ENCODE data around the gene GABRP. TPM values are rescaled to one million over a fixed set of nuclear protein-coding genes. Genes with fewer than 3 reads are reported as not detected.
"Not testable (repeated sequence)": the region's sequence is repeated elsewhere in the genome, so short reads cannot be mapped to it uniquely, and the experiment has no call there.

GABRP gene
- total and polyA plus RNA-seq, 4 experiments from 2014 or later: not detected

DNA sequence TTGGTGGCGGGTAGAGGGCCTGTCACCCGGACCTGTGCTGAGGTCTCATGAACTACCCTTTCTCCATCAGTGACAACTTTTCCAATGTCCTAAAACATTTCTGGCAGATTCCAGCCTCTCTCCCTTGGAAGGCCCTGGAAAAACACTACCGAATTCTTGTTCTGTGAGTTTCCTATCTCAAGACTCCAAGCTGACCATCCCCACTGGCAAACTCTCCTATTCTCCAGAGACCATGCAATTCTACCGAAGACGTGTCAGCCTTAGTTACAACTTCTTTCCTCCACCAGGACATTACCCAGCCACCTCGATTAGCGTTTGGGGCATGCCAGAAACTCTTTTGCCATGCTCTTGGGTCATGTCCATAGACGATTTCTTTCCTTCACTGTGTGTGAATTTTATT, 26.8 kb upstream of the GABRP start:
- intact Hi-C loops (cut with micrococcal nuclease): no loop called here
- Histone ChIP-seq H3K27ac (ENCODE audit: low read depth, low read length) (no peak overlapping the region), H3K9me3 (ENCODE audit: control insufficient read depth in 1 of 2, low read length in 2 of 2) (no peaks in the 10 kb centered on the region), H3K4me1 (ENCODE audit: insufficient read depth, low read length) (no peaks in the 10 kb centered on the region), H3K27me3 (ENCODE audit: insufficient read depth, low read length) (no peaks in the 10 kb centered on the region), H3K36me3 (ENCODE audit: insufficient read depth, low read length) (no peaks in the 10 kb centered on the region), H3K4me3 (ENCODE audit: low read length in 2 of 2) (no peak overlapping the region)
- DNase-seq: no peak
- H3K9me3 Mint-ChIP-seq: peaks cover 0 to 4% (median 0%) of the 10 kb centered on the region in 8 donors
- H3K36me3 Mint-ChIP-seq: no peaks in the 10 kb centered on the region
- no peaks in the 10 kb centered on the region for H3K4me1 Mint-ChIP-seq
- no peak overlapping the region for H3K4me3 Mint-ChIP-seq
- ChIA-PET CTCF (ENCODE audit: partially characterized antibody) (no interaction called here), POLR2A (ENCODE audit: partially characterized antibody) (no interaction called here)
- no peak overlapping the region for H3K27ac Mint-ChIP-seq
- H3K27me3 Mint-ChIP-seq: peaks cover 2 to 6% of the 10 kb centered on the region in 2 donors

DNA sequence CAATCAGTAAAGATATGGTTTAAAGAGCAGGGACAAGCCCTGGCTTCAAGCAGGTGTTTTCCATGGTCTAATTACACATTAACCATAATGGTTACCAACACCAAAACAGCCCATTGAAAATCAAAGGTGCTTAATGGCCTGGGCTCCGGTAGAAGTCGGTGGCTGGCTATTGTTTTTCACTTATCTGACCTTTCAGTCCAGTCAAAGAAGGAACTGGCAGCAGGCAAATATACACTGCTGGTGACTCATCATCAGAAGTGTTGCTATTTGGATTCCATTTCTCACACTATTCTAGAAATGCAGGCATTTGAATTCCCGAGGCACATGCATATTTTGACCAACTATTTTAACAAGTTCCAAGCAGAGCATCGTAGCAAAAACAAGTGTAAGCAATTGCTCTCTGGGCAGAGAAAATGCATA, 26.3 kb upstream of the GABRP start:
- ChIA-PET POLR2A (ENCODE audit: partially characterized antibody) (no interaction called here), CTCF (ENCODE audit: partially characterized antibody) (no interaction called here)
- no peak overlapping the region for H3K27ac ChIP-seq (ENCODE audit: low read depth, low read length)
- H3K27me3 ChIP-seq (ENCODE audit: insufficient read depth, low read length): no peaks in the 10 kb centered on the region
- H3K4me3 Mint-ChIP-seq: no peak overlapping the region
- no peaks in the 10 kb centered on the region for H3K9me3 ChIP-seq (ENCODE audit: control insufficient read depth in 1 of 2, low read length in 2 of 2)
- no peaks in the 10 kb centered on the region for H3K36me3 Mint-ChIP-seq
- H3K9me3 Mint-ChIP-seq: peaks cover 0 to 4% (median 0%) of the 10 kb centered on the region in 8 donors
- no peaks in the 10 kb centered on the region for H3K36me3 ChIP-seq (ENCODE audit: insufficient read depth, low read length)
- H3K4me3 ChIP-seq (ENCODE audit: low read length in 2 of 2): no peak overlapping the region
- peaks cover 2 to 6% of the 10 kb centered on the region in 2 donors for H3K27me3 Mint-ChIP-seq
- no peak for DNase-seq
- intact Hi-C loops (cut with micrococcal nuclease): no loop called here
- no peak overlapping the region for H3K27ac Mint-ChIP-seq
- H3K4me1 Mint-ChIP-seq: no peaks in the 10 kb centered on the region
- no peaks in the 10 kb centered on the region for H3K4me1 ChIP-seq (ENCODE audit: insufficient read depth, low read length)

DNA sequence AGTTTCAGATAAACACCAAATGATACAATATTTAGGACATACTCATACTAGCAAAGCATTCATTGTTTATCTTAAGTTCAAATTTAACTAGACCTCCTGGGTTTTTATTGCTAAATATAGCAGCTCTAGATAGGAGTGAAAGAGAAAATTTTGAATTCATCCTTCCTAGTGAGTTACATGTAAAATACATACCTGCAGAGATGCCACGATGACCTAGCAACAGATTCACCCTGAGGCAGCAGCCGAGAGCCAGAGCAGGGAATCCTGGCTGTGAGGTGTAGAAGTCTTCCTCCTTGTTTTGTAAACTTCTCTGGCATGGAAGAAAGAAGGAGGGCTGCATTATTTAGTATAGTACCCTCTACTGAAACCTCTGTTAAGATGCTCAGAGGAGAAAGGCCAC, 25.9 kb upstream of the GABRP start:
- Mint-ChIP-seq H3K27ac (no peak overlapping the region), H3K4me3 (no peak overlapping the region), H3K9me3 (peaks cover 0 to 4% (median 0%) of the 10 kb centered on the region in 8 donors), H3K4me1 (no peaks in the 10 kb centered on the region), H3K27me3 (peaks cover under 1 to 6% of the 10 kb centered on the region in 2 donors), H3K36me3 (no peaks in the 10 kb centered on the region)
- Histone ChIP-seq H3K4me1 (ENCODE audit: insufficient read depth, low read length) (no peaks in the 10 kb centered on the region), H3K27ac (ENCODE audit: low read depth, low read length) (no peak overlapping the region), H3K9me3 (ENCODE audit: control insufficient read depth in 1 of 2, low read length in 2 of 2) (no peaks in the 10 kb centered on the region), H3K27me3 (ENCODE audit: insufficient read depth, low read length) (no peaks in the 10 kb centered on the region), H3K36me3 (ENCODE audit: insufficient read depth, low read length) (no peaks in the 10 kb centered on the region), H3K4me3 (ENCODE audit: low read length in 2 of 2) (no peak overlapping the region)
- ChIA-PET CTCF (ENCODE audit: partially characterized antibody) (no interaction called here), POLR2A (ENCODE audit: partially characterized antibody) (no interaction called here)
- DNase-seq: no peak
- intact Hi-C loops (cut with micrococcal nuclease): no loop called here

DNA sequence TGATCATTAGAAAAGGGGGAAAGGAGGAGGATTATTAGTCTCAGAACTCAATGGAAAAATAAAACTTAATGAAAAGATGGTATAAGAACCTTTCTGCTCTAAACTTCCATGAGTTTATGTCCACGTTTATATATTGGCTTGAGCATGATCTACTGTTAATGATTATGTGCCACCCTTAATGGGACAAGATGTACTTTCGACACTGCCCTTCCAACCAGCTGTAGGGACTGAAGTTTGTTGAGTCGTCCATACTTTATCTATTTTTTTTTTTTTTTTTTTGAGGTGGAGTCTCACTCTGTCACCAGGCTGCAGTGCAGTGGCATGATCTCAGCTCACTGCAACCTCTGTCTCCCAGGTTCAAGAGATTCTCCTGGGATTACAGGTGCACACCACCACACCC, 25.0 kb upstream of the GABRP start:
- Histone ChIP-seq H3K27ac (ENCODE audit: low read depth, low read length) (no peak overlapping the region), H3K4me1 (ENCODE audit: insufficient read depth, low read length) (no peaks in the 10 kb centered on the region), H3K27me3 (ENCODE audit: insufficient read depth, low read length) (no peaks in the 10 kb centered on the region), H3K4me3 (ENCODE audit: low read length in 2 of 2) (no peak overlapping the region), H3K36me3 (ENCODE audit: insufficient read depth, low read length) (no peaks in the 10 kb centered on the region), H3K9me3 (ENCODE audit: control insufficient read depth in 1 of 2, low read length in 2 of 2) (no peaks in the 10 kb centered on the region)
- Mint-ChIP-seq H3K4me1 (no peaks in the 10 kb centered on the region), H3K27me3 (peaks cover 0 to 6% of the 10 kb centered on the region in 2 donors), H3K36me3 (no peaks in the 10 kb centered on the region), H3K4me3 (no peak overlapping the region), H3K9me3 (peaks cover 0 to 4% (median 0%) of the 10 kb centered on the region in 8 donors), H3K27ac (no peak overlapping the region)
- POLR2A ChIA-PET (ENCODE audit: partially characterized antibody): no interaction called here
- no peak for DNase-seq
- intact Hi-C loops (cut with micrococcal nuclease): no loop called here
- CTCF ChIA-PET (ENCODE audit: partially characterized antibody): no interaction called here

GRCh38 chr5:170760113-170760512, 23.4 kb upstream of the GABRP start:
- Mint-ChIP-seq H3K36me3 (no peaks in the 10 kb centered on the region), H3K27ac (no peak overlapping the region), H3K9me3 (peaks cover 0 to under 1% (median 0%) of the 10 kb centered on the region in 8 donors), H3K27me3 (peaks cover 0 to 6% of the 10 kb centered on the region in 2 donors), H3K4me3 (no peak overlapping the region), H3K4me1 (no peaks in the 10 kb centered on the region)
- no peak overlapping the region for H3K27ac ChIP-seq (ENCODE audit: low read depth, low read length)
- H3K9me3 ChIP-seq (ENCODE audit: control insufficient read depth in 1 of 2, low read length in 2 of 2): no peaks in the 10 kb centered on the region
- no peak overlapping the region for H3K4me3 ChIP-seq (ENCODE audit: low read length in 2 of 2)
- H3K27me3 ChIP-seq (ENCODE audit: insufficient read depth, low read length): no peaks in the 10 kb centered on the region
- ChIA-PET POLR2A (ENCODE audit: partially characterized antibody) (no interaction called here), CTCF (ENCODE audit: partially characterized antibody) (no interaction called here)
- no peak for DNase-seq
- H3K36me3 ChIP-seq (ENCODE audit: insufficient read depth, low read length): no peaks in the 10 kb centered on the region
- intact Hi-C loops (cut with micrococcal nuclease): no loop called here
- H3K4me1 ChIP-seq (ENCODE audit: insufficient read depth, low read length): no peaks in the 10 kb centered on the region

DNA sequence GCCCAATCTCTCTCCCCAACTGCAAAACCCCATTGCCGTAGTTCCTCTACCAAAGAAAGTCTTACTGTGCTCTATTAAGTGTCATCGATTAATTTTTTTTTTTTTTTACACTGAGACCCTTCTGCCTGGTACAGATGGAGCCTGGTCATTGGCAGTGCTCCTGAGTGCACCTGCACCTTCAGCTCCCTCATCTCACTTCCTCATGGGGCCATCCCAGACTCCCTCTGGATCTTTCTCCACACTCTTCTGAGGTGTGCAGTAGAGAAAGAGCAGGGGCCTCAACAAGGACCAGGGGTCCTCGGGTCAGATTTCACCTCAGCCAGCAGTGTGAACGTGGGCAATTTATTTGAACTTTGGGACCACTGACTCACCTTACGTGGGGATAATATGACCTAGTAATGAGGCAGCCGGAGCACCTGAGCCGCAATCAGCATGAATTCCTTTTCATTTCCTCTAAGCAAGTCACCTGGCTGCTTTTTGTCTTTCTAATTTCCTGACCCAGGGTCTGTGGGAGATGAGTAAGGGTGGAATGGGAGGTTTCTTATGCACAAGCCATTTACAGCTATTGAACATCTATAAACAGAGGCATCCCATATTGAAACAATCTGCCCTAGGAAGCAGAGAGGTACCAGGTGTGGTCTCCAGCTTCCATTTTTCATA, 22.3 kb upstream of the GABRP start:
- H3K9me3 ChIP-seq (ENCODE audit: control insufficient read depth in 1 of 2, low read length in 2 of 2): no peaks in the 10 kb centered on the region
- Mint-ChIP-seq H3K9me3 (no peaks in the 10 kb centered on the region), H3K4me1 (no peaks in the 10 kb centered on the region), H3K4me3 (no peak overlapping the region), H3K27me3 (peaks cover 0 to 6% of the 10 kb centered on the region in 2 donors), H3K36me3 (no peaks in the 10 kb centered on the region), H3K27ac (no peak overlapping the region)
- POLR2A ChIA-PET (ENCODE audit: partially characterized antibody): no interaction called here
- no peak overlapping the region for H3K27ac ChIP-seq (ENCODE audit: low read depth, low read length)
- H3K4me3 ChIP-seq (ENCODE audit: low read length in 2 of 2): no peak overlapping the region
- intact Hi-C loops (cut with micrococcal nuclease): no loop called here
- H3K27me3 ChIP-seq (ENCODE audit: insufficient read depth, low read length): no peaks in the 10 kb centered on the region
- CTCF ChIA-PET (ENCODE audit: partially characterized antibody): no interaction called here
- no peaks in the 10 kb centered on the region for H3K4me1 ChIP-seq (ENCODE audit: insufficient read depth, low read length)
- no peaks in the 10 kb centered on the region for H3K36me3 ChIP-seq (ENCODE audit: insufficient read depth, low read length)
- no peak for DNase-seq

- Histone ChIP-seq H3K27ac (ENCODE audit: low read depth, low read length) (no peak overlapping the region), H3K27me3 (ENCODE audit: insufficient read depth, low read length) (no peaks in the 10 kb centered on the region), H3K4me3 (ENCODE audit: low read length in 2 of 2) (no peak overlapping the region), H3K9me3 (ENCODE audit: control insufficient read depth in 1 of 2, low read length in 2 of 2) (no peaks in the 10 kb centered on the region), H3K36me3 (ENCODE audit: insufficient read depth, low read length) (no peaks in the 10 kb centered on the region), H3K4me1 (ENCODE audit: insufficient read depth, low read length) (no peaks in the 10 kb centered on the region)
- Mint-ChIP-seq H3K27me3 (peaks cover 0 to 6% of the 10 kb centered on the region in 2 donors), H3K36me3 (no peaks in the 10 kb centered on the region), H3K4me1 (no peaks in the 10 kb centered on the region), H3K4me3 (no peak overlapping the region), H3K9me3 (no peaks in the 10 kb centered on the region), H3K27ac (no peak overlapping the region)
- POLR2A ChIA-PET (ENCODE audit: partially characterized antibody): no interaction called here
- CTCF ChIA-PET (ENCODE audit: partially characterized antibody): no interaction called here
- no peak for DNase-seq
- intact Hi-C loops (cut with micrococcal nuclease): no loop called here
These were observed 21.8 kb upstream of the GABRP start for GRCh38 chr5:170761708-170762066.

DNA sequence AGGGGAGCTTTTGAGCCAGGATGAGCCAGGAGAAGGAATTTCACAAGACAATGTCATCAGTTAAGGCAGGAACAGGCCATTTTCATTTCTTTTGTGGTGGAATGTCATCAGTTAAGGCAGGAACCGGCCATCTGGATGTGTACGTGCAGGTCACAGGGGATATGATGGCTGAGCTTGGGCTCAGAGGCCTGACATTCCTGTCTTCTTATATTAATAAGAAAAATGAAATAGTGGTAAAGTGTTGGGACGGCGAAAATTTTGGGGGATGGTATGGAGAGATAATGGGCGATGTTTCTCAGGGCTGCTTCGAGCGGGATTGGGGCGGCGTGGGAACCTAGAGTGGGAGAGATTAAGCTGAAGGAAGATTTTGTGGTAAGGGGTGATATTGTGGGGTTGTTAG, 21.2 kb upstream of the GABRP start:
- POLR2A ChIA-PET (ENCODE audit: partially characterized antibody); H3K27me3 ChIP-seq (ENCODE audit: insufficient read depth, low read length); DNase-seq; H3K36me3 Mint-ChIP-seq; H3K27me3 Mint-ChIP-seq; H3K27ac ChIP-seq (ENCODE audit: low read depth, low read length); H3K9me3 Mint-ChIP-seq; H3K4me1 ChIP-seq (ENCODE audit: insufficient read depth, low read length); H3K9me3 ChIP-seq (ENCODE audit: control insufficient read depth in 1 of 2, low read length in 2 of 2); CTCF ChIA-PET (ENCODE audit: partially characterized antibody); H3K4me3 Mint-ChIP-seq; H3K4me1 Mint-ChIP-seq; H3K27ac Mint-ChIP-seq; H3K36me3 ChIP-seq (ENCODE audit: insufficient read depth, low read length); intact Hi-C loops (cut with micrococcal nuclease); H3K4me3 ChIP-seq (ENCODE audit: low read length in 2 of 2): not testable (repeated sequence)

Data from CD4-positive, alpha-beta memory T cell (primary cell).